Activated CD8-positive, alpha-beta memory T cell treated with anti-CD3 and anti-CD28 coated beads for 4 hours (primary cell): ENCODE measurements around the gene RAB14.
A peak's percentile ranks its signal among the peaks of the same experiment; 100 is the strongest.

Experiments used
- DNase-seq, 2 donors: peaks; one replicate each; pipeline ENCODE4 v3.0.0-alpha.2; 2020; ENCODE audit warnings: low read depth in 2 of 2

The RAB14 gene

DNA sequence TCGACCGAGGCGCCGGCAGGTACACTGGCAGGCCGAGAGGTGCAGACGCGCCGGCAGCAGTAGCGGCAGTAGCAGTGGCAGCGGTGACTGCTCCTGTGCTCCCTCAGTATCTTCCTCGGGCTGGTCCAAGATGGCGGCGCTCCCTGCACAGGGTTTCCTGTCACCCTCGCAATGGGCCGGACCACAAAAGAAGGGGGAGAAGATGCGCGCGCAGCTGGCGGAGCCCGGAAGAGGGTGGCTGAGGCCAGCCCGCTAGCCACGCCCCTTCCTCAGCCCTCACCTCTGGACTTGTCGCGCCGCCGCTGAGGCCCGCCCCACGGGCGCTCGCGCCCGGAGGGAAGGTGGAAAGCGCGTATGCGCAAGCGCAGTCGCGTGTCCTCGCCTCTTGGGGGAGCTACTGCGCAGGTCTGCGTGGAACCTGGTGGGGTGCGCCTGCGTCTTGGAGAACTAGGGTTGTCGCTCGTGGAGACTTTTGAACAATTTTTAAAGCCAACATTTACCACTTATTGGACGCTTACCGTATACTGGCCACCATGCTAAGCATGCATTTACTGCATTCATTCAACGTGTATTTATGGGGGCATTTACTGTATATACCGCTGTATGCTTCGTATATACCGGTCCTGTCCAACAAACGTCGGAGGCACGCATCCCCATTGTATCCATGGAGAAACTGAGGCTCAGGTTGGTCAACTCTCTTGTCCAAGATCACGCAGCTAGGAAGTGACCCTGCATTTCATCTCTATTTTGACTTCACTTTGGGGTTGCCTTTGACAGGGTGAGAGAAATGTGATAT, at the start of gene RAB14:
Gene RAB14 (minus strand): TSS at position 132 of the 796 bp plus-strand sequence. CDS start 8,457 bp downstream, outside the sequence.
- DNase-seq = peak; percentile 100

DNA sequence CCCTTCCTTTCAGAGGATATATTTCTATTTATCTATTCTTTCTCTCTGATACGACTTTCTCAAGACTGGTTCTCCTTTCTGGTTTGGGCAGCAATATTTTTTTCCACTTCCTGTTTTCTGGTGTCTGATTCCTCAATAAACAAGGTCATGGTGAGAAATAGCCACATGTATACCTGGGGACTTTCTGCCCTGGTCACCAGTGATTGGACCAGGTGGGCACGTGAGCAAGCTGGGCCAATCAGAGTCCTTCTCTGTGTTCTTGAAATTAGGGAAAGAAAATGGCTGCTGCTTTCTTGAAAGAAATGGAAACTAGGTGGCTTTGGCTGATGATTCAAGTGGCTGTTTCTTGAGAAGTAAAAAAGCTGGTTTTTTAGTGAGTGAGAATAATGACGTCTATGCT, 47.9 kb upstream of the RAB14 start:
- no peak for DNase-seq

DNA sequence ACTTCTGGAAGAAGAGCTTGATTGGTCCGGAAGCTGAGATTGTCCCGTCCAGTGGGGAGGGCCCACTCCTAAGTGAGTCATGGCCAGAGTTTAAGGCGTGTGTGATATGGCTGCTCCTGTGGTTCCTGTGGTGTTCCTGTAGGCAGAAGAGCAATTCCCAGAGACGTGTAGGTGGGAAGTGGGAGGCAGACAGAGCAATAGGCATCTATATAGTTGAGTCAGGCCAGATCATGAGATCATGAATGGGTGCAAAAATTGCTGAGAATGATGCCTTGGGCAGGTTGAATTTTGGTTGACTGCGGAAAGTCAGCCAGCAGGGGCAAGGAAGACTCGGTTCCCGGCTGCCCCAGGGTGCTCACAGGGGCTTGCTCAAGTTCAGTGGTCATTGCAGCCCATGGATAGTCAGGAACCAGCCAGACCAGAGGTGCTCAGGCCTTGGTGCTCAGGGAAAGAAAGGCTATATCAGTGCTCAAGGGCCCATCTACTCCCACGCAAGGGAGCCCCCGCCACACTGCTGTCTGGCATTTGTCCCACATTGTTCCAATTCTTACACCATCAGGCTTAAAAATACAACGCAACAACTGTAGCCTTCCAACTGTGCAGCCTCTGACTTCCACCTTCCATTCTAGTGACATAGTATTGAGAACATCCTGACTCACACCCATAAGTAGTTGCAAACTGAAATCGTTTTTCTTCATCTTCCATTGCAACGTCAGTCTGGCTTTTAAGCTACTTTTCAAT, 45.3 kb upstream of the RAB14 start:
- DNase-seq = no peak

DNA sequence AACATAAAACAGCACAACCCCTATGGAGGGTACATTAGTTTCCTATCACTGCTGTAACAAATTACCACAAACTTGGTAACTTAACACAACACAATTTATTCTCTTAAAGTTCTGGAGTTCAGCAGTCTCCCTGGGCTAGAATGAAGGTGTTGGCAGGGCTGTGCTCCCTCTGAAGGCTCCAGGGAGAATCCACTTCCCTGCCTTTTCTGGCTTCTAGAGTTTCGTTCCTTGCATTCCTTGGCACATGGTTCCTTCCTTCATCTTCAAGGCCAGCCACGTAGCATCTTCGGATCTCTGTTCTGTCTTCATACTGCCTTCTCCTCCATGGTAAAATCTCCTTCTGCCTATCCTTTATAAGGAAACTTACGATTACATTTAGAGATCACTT, 41.3 kb upstream of the RAB14 start:
- DNase-seq = no peak

DNA sequence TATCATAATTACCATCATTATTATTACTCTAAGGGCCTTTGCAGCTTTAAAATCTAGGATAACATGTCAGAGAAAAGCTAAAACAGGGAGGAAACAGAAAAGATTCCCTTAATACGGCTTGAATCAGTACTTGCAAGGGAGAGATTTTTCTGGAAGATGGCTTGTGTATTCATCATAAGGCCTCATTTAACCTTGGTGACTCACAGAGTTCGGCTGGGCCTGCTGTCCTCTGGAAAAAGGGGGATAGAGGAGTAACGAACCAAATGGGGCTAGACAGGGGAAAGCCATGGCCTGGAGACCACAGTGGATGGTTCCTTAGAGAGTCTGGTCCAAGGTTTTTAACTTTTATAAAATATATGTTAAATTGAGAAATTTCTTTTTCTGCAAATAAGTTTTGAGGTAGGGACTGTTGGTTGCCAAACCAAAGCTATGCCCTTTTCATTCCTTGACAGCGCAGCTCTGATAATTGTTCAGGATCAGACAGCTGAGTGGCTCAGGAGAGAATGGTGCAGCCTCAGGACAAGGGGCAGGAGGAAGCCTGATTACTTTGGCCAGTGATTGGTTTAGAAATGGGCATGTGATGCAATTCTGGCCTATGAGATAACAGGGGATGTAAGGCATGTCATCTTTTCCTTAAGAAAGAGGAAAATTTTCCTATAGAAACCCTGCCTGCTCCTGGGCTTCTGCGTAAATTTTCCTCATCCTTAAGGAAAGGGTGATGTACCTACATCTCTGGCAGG, 40.7 kb upstream of the RAB14 start:
- DNase-seq = no peak

DNA sequence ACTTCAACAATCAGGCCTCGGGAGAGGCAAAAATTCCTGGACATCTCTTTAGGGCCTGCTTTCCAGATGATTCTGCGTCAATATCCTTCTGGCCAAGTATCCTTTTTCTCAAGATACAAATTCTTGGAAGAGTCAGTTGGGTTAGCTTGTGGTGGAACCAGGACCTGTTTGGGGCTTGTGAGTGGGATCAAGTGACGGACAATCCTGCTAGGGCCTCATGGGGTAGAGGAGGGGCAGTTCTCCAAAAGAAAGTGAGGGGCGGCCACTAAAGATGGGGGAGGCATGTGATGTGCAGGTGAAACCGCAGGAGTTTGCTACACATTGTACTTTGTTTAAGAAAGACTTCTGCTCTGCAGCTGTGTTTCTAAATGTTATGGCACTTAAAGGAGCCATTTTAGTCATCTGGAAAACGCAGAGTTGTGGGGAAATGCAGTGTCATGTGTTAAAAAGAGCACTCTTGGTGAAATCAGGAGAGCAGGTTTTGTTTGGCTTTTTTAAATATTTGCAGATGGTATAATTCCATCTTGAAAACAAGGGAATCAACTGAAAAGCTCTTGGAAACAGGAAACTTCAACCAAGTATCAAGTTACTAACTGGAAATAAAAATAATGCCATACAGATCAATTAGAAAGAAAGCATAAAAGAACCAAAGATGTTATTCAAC, 38.9 kb upstream of the RAB14 start:
- no peak for DNase-seq

DNA sequence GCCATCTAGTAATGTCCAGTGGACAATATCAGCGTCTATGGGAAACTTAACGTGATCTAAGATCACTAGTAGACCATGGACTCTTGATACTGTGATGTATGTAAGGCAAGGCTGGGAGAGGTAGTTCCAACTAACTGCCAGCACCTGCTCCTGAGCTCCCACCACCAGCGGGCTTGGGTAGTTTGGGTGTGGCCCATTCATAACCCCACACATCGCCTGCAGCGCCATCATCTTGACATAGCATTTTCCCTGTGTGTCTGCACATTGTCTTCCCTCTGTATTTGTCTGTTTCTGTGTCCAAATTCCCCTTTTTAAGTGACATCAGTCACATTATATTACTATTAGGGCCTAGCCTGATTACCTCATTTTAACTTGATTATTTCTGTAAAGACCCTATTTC, 38.2 kb upstream of the RAB14 start:
- no peak for DNase-seq

DNA sequence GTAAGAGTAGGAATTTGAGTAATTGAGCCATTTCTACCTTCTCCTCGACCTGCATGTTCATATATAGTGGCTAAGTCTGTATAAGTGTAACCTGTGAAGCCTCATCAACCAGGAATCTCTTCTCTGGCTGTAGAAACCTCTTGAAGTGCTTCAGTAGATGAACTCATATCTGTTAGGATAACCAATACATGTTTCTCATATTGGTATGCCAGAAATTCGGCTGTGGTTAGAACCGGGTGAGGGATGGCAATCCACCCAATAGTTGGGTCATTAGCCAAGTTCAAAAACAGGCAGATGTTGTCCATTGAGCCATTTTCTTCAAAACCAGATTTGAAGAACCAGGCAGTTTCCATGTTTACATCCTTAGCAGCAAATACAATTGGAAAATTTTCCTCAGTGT, 37.4 kb upstream of the RAB14 start:
- no peak for DNase-seq

- DNase-seq = no peak
These were observed 36.2 kb upstream of the RAB14 start for GRCh38 chr9:121237916-121238315.

- DNase-seq = no peak
These were observed 33.8 kb upstream of the RAB14 start for GRCh38 chr9:121235512-121235911.

DNA sequence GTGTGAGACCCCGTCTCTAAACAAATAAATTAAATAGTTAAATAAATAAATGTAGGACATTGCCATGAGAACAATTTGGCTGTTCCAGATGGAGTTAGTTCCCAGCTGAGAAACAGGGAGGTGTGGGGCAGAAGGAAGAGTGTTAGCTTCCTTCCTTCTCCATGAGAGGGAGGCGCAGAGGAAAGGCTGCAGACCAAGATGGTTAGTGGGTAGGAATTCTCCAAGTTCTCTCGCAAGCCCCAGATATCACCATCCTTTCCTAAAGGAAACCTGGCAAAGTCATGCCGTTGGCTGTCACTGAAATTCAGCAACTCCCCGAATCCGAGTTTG, 33.1 kb upstream of the RAB14 start:
- no peak for DNase-seq

DNA sequence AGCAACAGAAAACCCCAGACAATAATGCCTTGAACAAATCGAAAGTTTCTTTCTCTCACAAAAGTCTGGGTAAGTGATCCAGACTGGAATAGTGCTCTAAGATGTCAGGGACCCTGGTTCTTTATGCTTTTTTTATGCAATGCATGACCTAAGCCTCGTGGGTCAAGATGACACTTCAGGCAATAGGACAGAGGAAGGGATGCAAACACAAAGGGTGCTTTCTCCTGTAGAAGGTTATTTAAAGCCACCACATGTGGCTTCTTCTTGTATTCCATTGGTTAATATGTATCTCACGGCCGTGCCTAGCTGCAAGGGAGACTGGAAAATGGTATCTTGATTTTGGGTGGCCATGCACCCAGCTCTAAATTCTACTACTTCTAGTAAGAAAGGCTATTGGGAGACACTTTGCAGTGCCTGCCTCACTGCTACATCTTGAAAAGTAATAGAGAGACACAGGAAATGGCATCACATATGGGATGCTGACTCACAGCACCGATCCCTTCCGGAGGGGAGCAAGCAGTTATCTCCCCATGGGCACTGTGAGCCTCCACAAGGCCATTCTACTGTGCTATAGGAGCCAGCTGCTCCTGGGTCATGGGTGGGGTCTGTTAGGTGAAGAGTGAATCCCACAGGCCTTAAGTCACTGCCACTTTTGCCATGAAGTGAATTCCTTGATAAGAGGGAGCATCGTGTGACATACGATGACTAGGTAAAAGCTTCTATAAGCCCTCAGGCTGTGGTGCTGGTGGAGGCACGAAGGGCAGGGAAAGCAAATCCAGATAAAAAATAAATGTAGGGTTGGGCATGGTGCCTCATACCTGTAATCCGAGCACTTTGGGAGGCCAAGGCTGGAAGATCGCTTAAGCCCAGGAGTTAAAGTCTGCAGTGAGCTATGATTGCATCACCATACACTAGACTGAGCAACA, 32.5 kb upstream of the RAB14 start:
- DNase-seq = no peak

- DNase-seq = no peak
These were observed 30.6 kb upstream of the RAB14 start for GRCh38 chr9:121232251-121232650.

DNA sequence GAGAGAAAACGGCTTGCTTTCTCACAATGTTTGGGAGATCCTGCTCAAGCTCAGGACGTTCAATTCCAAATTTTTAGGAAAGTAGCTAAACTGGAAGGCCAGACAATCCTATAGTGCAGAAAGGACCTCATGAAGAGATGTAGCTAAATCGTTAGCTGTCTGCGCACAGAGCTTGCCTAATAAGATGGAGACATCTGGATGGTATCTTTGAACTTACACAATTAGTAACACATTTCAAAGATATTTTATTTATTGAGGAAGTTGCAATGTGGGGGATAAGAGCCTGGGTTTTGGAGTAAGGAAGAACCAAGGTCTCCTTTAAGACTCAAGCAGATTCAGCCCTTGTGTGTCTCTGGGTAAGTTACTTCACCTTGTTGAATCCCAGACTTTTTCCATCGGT, 28.6 kb upstream of the RAB14 start:
- DNase-seq = no peak

DNA sequence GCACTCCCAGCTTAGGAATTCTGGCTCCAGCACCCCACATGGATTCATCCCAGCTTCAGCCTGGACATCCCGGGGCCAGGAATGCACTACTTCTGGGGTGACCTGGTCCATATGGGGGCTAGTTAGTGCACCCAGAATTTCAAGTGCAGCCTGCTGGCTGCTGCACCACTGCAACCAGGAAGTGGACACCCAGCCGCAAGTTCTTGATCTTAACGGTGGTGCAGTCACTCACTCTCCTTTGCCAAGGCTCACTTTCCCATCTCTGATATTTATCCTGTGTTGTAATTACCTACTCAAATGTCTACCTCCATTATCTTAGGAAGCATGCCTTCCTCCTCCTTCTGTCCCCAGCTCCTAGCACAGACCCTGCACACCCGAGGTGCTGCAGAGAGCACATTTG, 26.2 kb upstream of the RAB14 start:
- no peak for DNase-seq

- DNase-seq = no peak
These were observed 24.5 kb upstream of the RAB14 start for GRCh38 chr9:121226175-121226574.

GRCh38 chr9:121225240-121225639, 23.6 kb upstream of the RAB14 start:
- DNase-seq = no peak

GRCh38 chr9:121222524-121223171, 21.0 kb upstream of the RAB14 start:
- no peak for DNase-seq

GRCh38 chr9:121221664-121222055, 20.0 kb upstream of the RAB14 start:
- DNase-seq = no peak

DNA sequence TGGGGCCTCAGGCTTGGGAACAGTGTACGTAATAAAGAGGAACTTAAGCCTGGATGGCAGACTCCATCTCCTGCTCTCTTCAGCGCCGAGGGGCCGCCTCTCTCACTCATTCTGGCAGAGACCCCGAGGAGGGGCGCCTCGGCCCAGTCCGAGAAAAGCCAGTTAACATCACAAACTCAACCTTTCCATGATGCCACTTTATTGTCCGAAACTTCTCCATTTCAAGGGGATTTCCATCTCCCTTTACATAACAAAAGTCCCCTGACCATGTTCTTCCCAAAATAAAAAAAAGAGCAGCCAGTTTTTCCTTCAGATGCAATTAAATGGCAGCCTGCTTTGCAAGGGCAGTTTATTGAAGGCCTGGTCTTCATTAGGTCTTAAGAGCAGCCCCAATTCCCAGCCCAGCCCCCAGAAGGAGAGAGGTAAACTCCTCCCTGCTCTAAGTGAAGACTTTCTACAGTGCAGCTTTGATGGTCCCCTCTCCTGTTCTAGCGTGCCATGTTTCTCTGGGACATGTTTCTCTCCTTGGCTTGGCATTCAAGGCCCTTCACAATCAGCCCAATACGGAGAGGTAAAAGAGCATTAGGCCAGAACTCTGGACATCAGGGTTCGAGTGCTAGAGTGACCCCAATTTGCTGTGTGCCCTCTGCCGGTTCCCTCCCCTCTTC, 19.5 kb upstream of the RAB14 start:
- no peak for DNase-seq
